WERI-Rb-1 (cell line): ENCODE data around the gene SRF.
A peak's percentile ranks its signal among the peaks of the same experiment; 100 is the strongest.

Source experiments
- DNase-seq: peaks from one replicate; pipeline ENCODE4 v3.0.0-alpha.2; 2020
- H3K27ac ChIP-seq: fragments of 250-450 bp; sonication (Bioruptor Pico); 2 replicates; pipeline ENCODE4 v1.5.1; 2020; ENCODE audit warnings: mild to moderate bottlenecking, moderate library complexity
- H3K27me3 ChIP-seq: fragments of 250-450 bp; sonication (Bioruptor Pico); 2 replicates; pipeline ENCODE4 v1.5.1; 2021; ENCODE audit warnings: mild to moderate bottlenecking, low read depth, moderate library complexity; ENCODE audit not compliant: insufficient read depth, severe bottlenecking
- H3K36me3 ChIP-seq: fragments of 250-450 bp; sonication (Bioruptor Pico); 2 replicates; pipeline ENCODE4 v1.5.1; 2020; ENCODE audit warnings: mild to moderate bottlenecking, moderate library complexity
- H3K4me3 ChIP-seq: 2 replicates; pipeline ENCODE4 v1.5.1; 2011; ENCODE audit warnings: low read depth, mild to moderate bottlenecking, control low read depth, low read length
- H3K9me3 ChIP-seq: fragments of 250-450 bp; sonication (Bioruptor Pico); 2 replicates; pipeline ENCODE4 v1.5.1; 2021; ENCODE audit warnings: mild to moderate bottlenecking, moderate library complexity; ENCODE audit not compliant: severe bottlenecking
- CTCF ChIP-seq: IDR thresholded peaks from 2 replicates; pipeline ENCODE4 v1.5.1; 2011; ENCODE audit warnings: low read depth, mild to moderate bottlenecking, control low read depth, inconsistent platforms, low read length

The SRF gene

GRCh38 chr6:43216200-43216599 lies 45.1 kb downstream of the SRF start:
- H3K36me3 ChIP-seq, result peaks cover 42% of the 10 kb centered on the region
- H3K9me3 ChIP-seq, result no peaks in the 10 kb centered on the region
- H3K27me3 ChIP-seq, result no peaks in the 10 kb centered on the region
- DNase-seq, result no peak
- no peak overlapping the region for H3K4me3 ChIP-seq
- no peak for TF ChIP-seq CTCF
- no peak overlapping the region for H3K27ac ChIP-seq

GRCh38 chr6:43217351-43217750 lies 46.3 kb downstream of the SRF start:
- Histone ChIP-seq H3K27me3 (no peaks in the 10 kb centered on the region), H3K4me3 (no peak overlapping the region), H3K36me3 (peaks cover 51% of the 10 kb centered on the region), H3K27ac (no peak overlapping the region), H3K9me3 (no peaks in the 10 kb centered on the region)
- no peak for TF ChIP-seq CTCF
- no peak for DNase-seq

- H3K27me3 ChIP-seq, result no peaks in the 10 kb centered on the region
- DNase-seq, result no peak
- H3K4me3 ChIP-seq, result no peak overlapping the region
- H3K9me3 ChIP-seq, result no peaks in the 10 kb centered on the region
- TF ChIP-seq CTCF, result no peak
- H3K27ac ChIP-seq, result no peak overlapping the region
- H3K36me3 ChIP-seq, result peaks cover 62% of the 10 kb centered on the region
These were observed 48.0 kb downstream of the SRF start for GRCh38 chr6:43219119-43219518.

- Histone ChIP-seq H3K9me3 (no peaks in the 10 kb centered on the region), H3K36me3 (peaks cover 64% of the 10 kb centered on the region), H3K4me3 (no peak overlapping the region), H3K27me3 (no peaks in the 10 kb centered on the region), H3K27ac (no peak overlapping the region)
- no peak for DNase-seq
- no peak for TF ChIP-seq CTCF
These were observed 48.7 kb downstream of the SRF start for GRCh38 chr6:43219814-43220213.

- H3K36me3 ChIP-seq, result peaks cover 58% of the 10 kb centered on the region
These were observed 49.4 kb downstream of the SRF start for GRCh38 chr6:43220439-43220951.

More at GRCh38 chr6:43220439-43220951, 49.4 kb downstream of the SRF start:
- Histone ChIP-seq H3K27me3 (no peaks in the 10 kb centered on the region), H3K4me3 (no peak overlapping the region), H3K9me3 (no peaks in the 10 kb centered on the region), H3K27ac (peak overlapping the region; percentile 33)
- no peak for TF ChIP-seq CTCF
- DNase-seq, result no peak
